HepG2 (cell line): Measurements from ENCODE around the gene HOXA6. TPM values are rescaled to one million over a fixed set of nuclear protein-coding genes. Genes with fewer than 3 reads are reported as not detected.

Source experiments
- BCL6 ChIP-seq: IDR thresholded peaks from 2 replicates; pipeline ENCODE4 v1.6.1; 2016; ENCODE audit warnings: missing genetic modification reagents, missing compliant biosample characterization
- ELF4 ChIP-seq: sonication (generic); formaldehyde crosslinking; IDR thresholded peaks from 2 replicates; pipeline ENCODE4 v1.5.0; 2020; ENCODE audit warnings: missing genetic modification reagents, mild to moderate bottlenecking, moderate library complexity, borderline replicate concordance
- GATAD2A ChIP-seq: IDR thresholded peaks from 2 replicates; pipeline ENCODE4 v1.6.1; 2016
- HMGXB4 ChIP-seq, 2 experiments: sonication (generic) in 1 of 2; formaldehyde crosslinking in 1 of 2; IDR thresholded peaks; 2 replicates each; pipeline versions ENCODE4 v1.4.0 to v1.6.1; 2018 to 2020; ENCODE audit warnings: missing genetic modification reagents in 2 of 2, borderline replicate concordance in 1 of 2, low read depth in 1 of 2, mild to moderate bottlenecking in 1 of 2, missing biosample characterization in 1 of 2
- LCORL ChIP-seq, 2 experiments: fragments of 450-650 bp in 1 of 2; sonication (generic) in 1 of 2; formaldehyde crosslinking in 1 of 2; IDR thresholded peaks; 2 replicates each; pipeline versions ENCODE4 v1.5.0 to v1.6.1; 2017 to 2020; ENCODE audit warnings: antibody characterized with exemption in 1 of 2, missing genetic modification reagents in 1 of 2
- NCOA2 ChIP-seq: sonication (generic); formaldehyde crosslinking; IDR thresholded peaks from 2 replicates; pipeline ENCODE4 v1.8.0; 2022; ENCODE audit warnings: inconsistent platforms
- NR2F1 ChIP-seq, 2 experiments: fragments of 450-650 bp in 1 of 2; formaldehyde crosslinking in 1 of 2; IDR thresholded peaks; 2 replicates each; pipeline versions ENCODE4 v1.5.0 to v1.6.1; 2016 to 2020; ENCODE audit warnings: mild to moderate bottlenecking in 1 of 2, missing compliant biosample characterization in 1 of 2, missing genetic modification reagents in 1 of 2, moderate library complexity in 1 of 2
- RXRB ChIP-seq: IDR thresholded peaks from 2 replicates; pipeline ENCODE4 v1.6.1; 2016; ENCODE audit warnings: borderline replicate concordance, missing genetic modification reagents, missing compliant biosample characterization
- SIX4 ChIP-seq: sonication (generic); formaldehyde crosslinking; IDR thresholded peaks from 2 replicates; pipeline ENCODE4 v1.4.0; 2020; ENCODE audit warnings: missing genetic modification reagents
- SMC3 ChIP-seq: IDR thresholded peaks from 2 replicates; pipeline ENCODE4 v1.6.1; 2011; ENCODE audit warnings: low read length, improper control_type of control experiment
- SMYD3 ChIP-seq: sonication (generic); formaldehyde crosslinking; IDR thresholded peaks from 2 replicates; pipeline ENCODE4 v1.8.1; 2023; ENCODE audit warnings: mild to moderate bottlenecking, missing genetic modification reagents
- SOX6 ChIP-seq, 2 experiments: fragments of 450-650 bp in 1 of 2; sonication (generic) in 1 of 2; formaldehyde crosslinking in 1 of 2; IDR thresholded peaks; 2 replicates each; pipeline versions ENCODE4 v1.4.0 to v1.6.1; 2017 to 2020; ENCODE audit warnings: antibody characterized with exemption in 1 of 2, mild to moderate bottlenecking in 1 of 2, missing genetic modification reagents in 1 of 2
- SP4 ChIP-seq: sonication (generic); formaldehyde crosslinking; IDR thresholded peaks from 2 replicates; pipeline ENCODE4 v1.8.1; 2023; ENCODE audit warnings: mild to moderate bottlenecking, missing genetic modification reagents
- ZNF607 ChIP-seq: sonication (generic); formaldehyde crosslinking; IDR thresholded peaks from 2 replicates; pipeline ENCODE4 v1.5.1; 2020; ENCODE audit warnings: missing genetic modification reagents, mild to moderate bottlenecking, borderline replicate concordance
- ZNF644 ChIP-seq: IDR thresholded peaks from 2 replicates; pipeline ENCODE4 v1.6.1; 2016; ENCODE audit warnings: low read depth
- ZNF841 ChIP-seq: sonication (generic); formaldehyde crosslinking; IDR thresholded peaks from 2 replicates; pipeline ENCODE4 v1.8.1; 2023; ENCODE audit warnings: missing genetic modification reagents, borderline replicate concordance
- polyA plus RNA-seq, 8 experiments: library from polyadenylated mRNA; depleted of rRNA in 3 of 8; stranded (reverse) in 7 of 8; unstranded in 1 of 8; fragments of >200 nt; fragmentation: Illumina TruSeq in 4 of 8; extraction: Trizol in 4 of 8; gene quantifications; 2 replicates each; pipeline versions ENCODE4 v1.2.1 to v1.2.3, GENCODE V29; 2011 to 2016; ENCODE audit warnings: low read depth in 4 of 8, missing spikeins in 1 of 8, mixed read lengths in 1 of 8; ENCODE audit not compliant: insufficient read depth in 1 of 8
- total RNA-seq, 5 experiments: library from RNA; depleted of rRNA; stranded (reverse); fragments of >200 nt; fragmentation: Illumina TruSeq; extraction: Trizol; gene quantifications; 2 replicates each; pipeline ENCODE4 v1.2.3, GENCODE V29; 2016; ENCODE audit warnings: low read depth in 1 of 5
- TF ChIP-seq, protein P1 (sequence below): sonication (generic); formaldehyde crosslinking; conservative IDR thresholded peaks from 2 replicates; pipeline ENCODE4 v1.4.0; 2020; ENCODE audit warnings: mild to moderate bottlenecking, missing genetic modification reagents, moderate library complexity
- TF ChIP-seq, protein P2 (sequence below): sonication (generic); formaldehyde crosslinking; IDR thresholded peaks from 2 replicates; pipeline ENCODE4 v1.8.0; 2022; ENCODE audit warnings: missing genetic modification reagents, mild to moderate bottlenecking, moderate library complexity, borderline replicate concordance

HOXA6 gene
- total and polyA plus RNA-seq, 2 of the 13 experiments (the other 11 are each of a cell fraction or from before 2014, with no cell fraction given): 1.3 to 1.5 TPM

GRCh38 chr7:27133409-27134231 is 14.0 kb downstream of the HOXA6 start (continued):
- TF ChIP-seq, protein P1, sequence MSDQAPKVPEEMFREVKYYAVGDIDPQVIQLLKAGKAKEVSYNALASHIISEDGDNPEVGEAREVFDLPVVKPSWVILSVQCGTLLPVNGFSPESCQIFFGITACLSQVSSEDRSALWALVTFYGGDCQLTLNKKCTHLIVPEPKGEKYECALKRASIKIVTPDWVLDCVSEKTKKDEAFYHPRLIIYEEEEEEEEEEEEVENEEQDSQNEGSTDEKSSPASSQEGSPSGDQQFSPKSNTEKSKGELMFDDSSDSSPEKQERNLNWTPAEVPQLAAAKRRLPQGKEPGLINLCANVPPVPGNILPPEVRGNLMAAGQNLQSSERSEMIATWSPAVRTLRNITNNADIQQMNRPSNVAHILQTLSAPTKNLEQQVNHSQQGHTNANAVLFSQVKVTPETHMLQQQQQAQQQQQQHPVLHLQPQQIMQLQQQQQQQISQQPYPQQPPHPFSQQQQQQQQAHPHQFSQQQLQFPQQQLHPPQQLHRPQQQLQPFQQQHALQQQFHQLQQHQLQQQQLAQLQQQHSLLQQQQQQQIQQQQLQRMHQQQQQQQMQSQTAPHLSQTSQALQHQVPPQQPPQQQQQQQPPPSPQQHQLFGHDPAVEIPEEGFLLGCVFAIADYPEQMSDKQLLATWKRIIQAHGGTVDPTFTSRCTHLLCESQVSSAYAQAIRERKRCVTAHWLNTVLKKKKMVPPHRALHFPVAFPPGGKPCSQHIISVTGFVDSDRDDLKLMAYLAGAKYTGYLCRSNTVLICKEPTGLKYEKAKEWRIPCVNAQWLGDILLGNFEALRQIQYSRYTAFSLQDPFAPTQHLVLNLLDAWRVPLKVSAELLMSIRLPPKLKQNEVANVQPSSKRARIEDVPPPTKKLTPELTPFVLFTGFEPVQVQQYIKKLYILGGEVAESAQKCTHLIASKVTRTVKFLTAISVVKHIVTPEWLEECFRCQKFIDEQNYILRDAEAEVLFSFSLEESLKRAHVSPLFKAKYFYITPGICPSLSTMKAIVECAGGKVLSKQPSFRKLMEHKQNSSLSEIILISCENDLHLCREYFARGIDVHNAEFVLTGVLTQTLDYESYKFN: peak; percentile 82
- TF ChIP-seq ZNF841: 0 out of 2 replicates have a peak, but pooled peaks have one; percentile 18
- TF ChIP-seq NCOA2 (CRISPR knock-in tag): peak; percentile 66
- TF ChIP-seq RXRB: peak; percentile 92
- 0 out of 2 replicates have a peak, but pooled peaks have one; percentile 7 for TF ChIP-seq ZNF644 (CRISPR knock-in tag)
- TF ChIP-seq GATAD2A (CRISPR knock-in tag): peak; percentile 80
- TF ChIP-seq HMGXB4 (CRISPR knock-in tag; IDR thresholded peaks at IDR 0.05; ENCODE audit: borderline replicate concordance in 1 of 2, low read depth in 1 of 2): peak in 1 of 2 experiments; percentile 10; a peak in 1 of 4 replicates
- TF ChIP-seq ELF4: 0 out of 2 replicates have a peak, but pooled peaks have one; percentile 38
- TF ChIP-seq BCL6: peak; percentile 92
- no peak for TF ChIP-seq SMYD3 (CRISPR knock-in tag)
- peak; percentile 14; the same call in 1 of the 2 replicates for TF ChIP-seq SMC3
- TF ChIP-seq, protein P2, sequence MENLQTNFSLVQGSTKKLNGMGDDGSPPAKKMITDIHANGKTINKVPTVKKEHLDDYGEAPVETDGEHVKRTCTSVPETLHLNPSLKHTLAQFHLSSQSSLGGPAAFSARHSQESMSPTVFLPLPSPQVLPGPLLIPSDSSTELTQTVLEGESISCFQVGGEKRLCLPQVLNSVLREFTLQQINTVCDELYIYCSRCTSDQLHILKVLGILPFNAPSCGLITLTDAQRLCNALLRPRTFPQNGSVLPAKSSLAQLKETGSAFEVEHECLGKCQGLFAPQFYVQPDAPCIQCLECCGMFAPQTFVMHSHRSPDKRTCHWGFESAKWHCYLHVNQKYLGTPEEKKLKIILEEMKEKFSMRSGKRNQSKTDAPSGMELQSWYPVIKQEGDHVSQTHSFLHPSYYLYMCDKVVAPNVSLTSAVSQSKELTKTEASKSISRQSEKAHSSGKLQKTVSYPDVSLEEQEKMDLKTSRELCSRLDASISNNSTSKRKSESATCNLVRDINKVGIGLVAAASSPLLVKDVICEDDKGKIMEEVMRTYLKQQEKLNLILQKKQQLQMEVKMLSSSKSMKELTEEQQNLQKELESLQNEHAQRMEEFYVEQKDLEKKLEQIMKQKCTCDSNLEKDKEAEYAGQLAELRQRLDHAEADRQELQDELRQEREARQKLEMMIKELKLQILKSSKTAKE (CRISPR knock-in tag): peak; percentile 86
- TF ChIP-seq NR2F1 (CRISPR knock-in tag; IDR thresholded peaks at IDR 0.05): peak; percentile 57 to 67
- no peak for TF ChIP-seq SIX4 (CRISPR knock-in tag)
- TF ChIP-seq SP4 (CRISPR knock-in tag): 0 out of 2 replicates have a peak, but pooled peaks have one; percentile 16
- TF ChIP-seq ZNF607 (CRISPR knock-in tag): no peak
- TF ChIP-seq LCORL (IDR thresholded peaks at IDR 0.05): no peak
- TF ChIP-seq LCORL (CRISPR knock-in tag; IDR thresholded peaks at IDR 0.05): peak; percentile 67; the same call in 1 of the 2 replicates
- TF ChIP-seq SOX6 (IDR thresholded peaks at IDR 0.05): no peak
- TF ChIP-seq SOX6 (CRISPR knock-in tag; IDR thresholded peaks at IDR 0.05): peak; percentile 90
